Measurements from ENCODE around the gene ARL4D.

Gene ARL4D

DNA sequence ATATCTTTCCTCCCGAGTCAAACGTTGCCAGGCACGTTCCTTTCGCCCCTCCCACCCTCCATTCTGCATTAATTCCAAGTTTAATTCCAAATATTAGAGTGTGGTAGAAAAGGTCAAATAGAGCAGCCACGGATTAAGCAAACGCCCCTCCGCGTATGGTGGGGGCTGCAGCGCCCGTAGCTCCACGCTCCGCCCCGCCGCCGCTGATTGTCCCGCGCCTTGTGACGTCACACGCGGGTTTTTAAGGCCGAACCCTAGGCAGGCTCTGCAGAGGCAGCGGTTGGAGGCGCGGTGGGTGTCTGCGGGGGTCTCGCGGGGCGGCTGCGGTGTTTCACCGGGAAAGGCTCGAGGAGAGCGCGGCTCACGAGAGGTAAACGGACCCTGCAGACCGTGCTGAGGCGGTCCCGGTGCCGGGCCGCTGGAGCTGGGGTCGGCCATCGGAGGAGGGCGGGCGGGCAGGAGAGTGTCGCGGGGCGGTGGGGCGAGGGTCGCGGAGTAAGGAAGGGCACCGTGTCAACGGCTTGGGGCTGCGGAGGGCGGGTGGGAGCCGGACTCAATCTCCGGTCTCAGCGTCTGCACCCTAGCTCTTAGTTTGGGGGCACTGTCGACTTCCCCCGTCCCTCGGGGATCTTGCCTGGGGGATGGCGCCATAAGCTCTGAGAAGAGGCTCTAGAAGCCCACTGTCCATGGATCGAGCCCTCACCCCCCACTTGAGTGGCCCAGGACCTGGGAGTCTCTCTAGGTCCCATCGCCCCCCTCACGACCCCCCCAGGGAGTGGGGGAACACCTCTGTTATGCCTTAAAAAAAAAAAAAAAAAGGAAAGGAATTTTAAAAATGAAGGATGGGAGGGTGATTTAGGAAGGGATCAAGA lies at the start of gene ARL4D:
ARL4D (plus strand) TSS at position 270 of the 872 bp plus-strand sequence. CDS start 740 bp downstream, outside the sequence.
- no peaks in the 10 kb centered on the region for H3K4me1 ChIP-seq (ENCODE audit: control insufficient read depth, low read depth, low read length)
- no peaks in the 10 kb centered on the region for H3K27me3 ChIP-seq (ENCODE audit: control insufficient read depth, insufficient read depth, low read length)
- peak within 1 kb of the TSS; percentile 41 for H3K9ac ChIP-seq (ENCODE audit: low read length)
- no peak within 1 kb of the TSS for H3K27ac ChIP-seq (ENCODE audit: low read length)
- peak within 1 kb of the TSS; percentile 61 for H3K4me3 ChIP-seq (ENCODE audit: low read length)
- H3K9me3 ChIP-seq (ENCODE audit: control insufficient read depth, low read depth, low read length): no peaks in the 10 kb centered on the region
- no peaks in the 10 kb centered on the region for H3K36me3 ChIP-seq (ENCODE audit: control insufficient read depth, low read depth, low read length)

- H3K4me3 ChIP-seq (ENCODE audit: low read length): no peak overlapping the region
- H3K27me3 ChIP-seq (ENCODE audit: control insufficient read depth, insufficient read depth, low read length): no peaks in the 10 kb centered on the region
- no peaks in the 10 kb centered on the region for H3K36me3 ChIP-seq (ENCODE audit: control insufficient read depth, low read depth, low read length)
- H3K9ac ChIP-seq (ENCODE audit: low read length): no peak overlapping the region
- H3K4me1 ChIP-seq (ENCODE audit: control insufficient read depth, low read depth, low read length): peaks cover 7% of the 10 kb centered on the region
- H3K9me3 ChIP-seq (ENCODE audit: control insufficient read depth, low read depth, low read length): peaks cover 21% of the 10 kb centered on the region
- H3K27ac ChIP-seq (ENCODE audit: low read length): no peak overlapping the region
These were observed 49.7 kb upstream of the ARL4D start for GRCh38 chr17:43349142-43349541.

- H3K9ac ChIP-seq (ENCODE audit: low read length): no peak overlapping the region
- H3K27ac ChIP-seq (ENCODE audit: low read length): no peak overlapping the region
- H3K4me1 ChIP-seq (ENCODE audit: control insufficient read depth, low read depth, low read length): peaks cover 5% of the 10 kb centered on the region
- no peaks in the 10 kb centered on the region for H3K27me3 ChIP-seq (ENCODE audit: control insufficient read depth, insufficient read depth, low read length)
- no peak overlapping the region for H3K4me3 ChIP-seq (ENCODE audit: low read length)
- H3K36me3 ChIP-seq (ENCODE audit: control insufficient read depth, low read depth, low read length): no peaks in the 10 kb centered on the region
- peaks cover 21% of the 10 kb centered on the region for H3K9me3 ChIP-seq (ENCODE audit: control insufficient read depth, low read depth, low read length)
These were observed 47.9 kb upstream of the ARL4D start for GRCh38 chr17:43350888-43351361.

DNA sequence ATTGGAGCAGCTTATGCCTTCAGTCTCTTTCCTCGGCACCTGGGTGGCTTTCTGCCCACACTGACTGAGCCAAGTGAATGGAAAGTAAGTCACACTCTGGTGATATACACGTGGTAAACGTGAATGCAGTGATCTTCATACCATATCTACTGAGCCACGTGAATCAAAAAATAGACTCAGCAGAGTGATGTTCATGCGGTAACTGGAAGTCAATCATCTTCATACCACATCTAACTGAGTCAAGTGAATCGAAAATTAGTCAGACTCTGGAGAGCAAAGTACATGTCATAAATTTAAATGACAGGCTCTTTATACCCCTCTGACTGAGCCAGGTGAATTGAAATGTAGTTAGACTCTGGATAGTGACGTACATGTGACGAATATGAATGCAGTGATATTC lies 47.1 kb upstream of the ARL4D start:
- H3K27ac ChIP-seq (ENCODE audit: low read length): no peak overlapping the region
- no peak overlapping the region for H3K9ac ChIP-seq (ENCODE audit: low read length)
- peaks cover 21% of the 10 kb centered on the region for H3K9me3 ChIP-seq (ENCODE audit: control insufficient read depth, low read depth, low read length)

DNA sequence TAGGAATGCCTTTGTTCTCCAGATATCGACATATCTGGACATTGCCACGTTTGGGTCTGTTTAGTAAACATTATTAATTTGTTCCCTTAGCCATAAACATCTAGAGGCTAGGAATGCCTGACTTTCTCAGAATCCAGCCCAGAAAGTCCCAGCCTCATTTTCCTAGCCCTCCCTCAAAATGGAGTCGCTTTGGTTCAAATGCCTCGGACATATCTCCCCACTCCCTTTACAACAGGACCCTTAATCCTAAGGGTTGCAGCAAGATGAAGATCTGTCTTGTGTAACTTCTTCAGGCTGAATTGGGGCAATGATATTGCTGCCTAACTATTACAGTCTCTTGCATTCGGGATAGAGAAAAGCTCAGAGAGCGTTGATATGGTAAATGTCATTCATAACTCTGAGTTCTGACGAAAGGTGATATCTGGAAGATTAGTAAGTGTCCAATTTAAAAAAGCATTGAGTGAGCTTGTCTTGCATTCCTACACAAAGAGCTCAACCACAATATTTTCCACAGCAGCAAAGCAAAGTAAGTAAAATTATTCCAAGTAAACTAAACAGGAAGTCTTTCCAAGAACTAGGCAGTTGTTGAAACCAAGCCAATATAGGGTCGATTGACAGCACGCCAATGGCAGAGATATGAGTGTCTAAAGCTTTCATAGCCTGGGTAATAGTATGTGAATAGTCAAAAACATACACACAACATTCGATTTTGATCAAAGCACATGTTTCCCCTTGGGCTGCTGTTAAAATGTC lies 46.0 kb upstream of the ARL4D start:
- Histone ChIP-seq H3K9me3 (ENCODE audit: control insufficient read depth, low read depth, low read length) (peaks cover 18% of the 10 kb centered on the region), H3K36me3 (ENCODE audit: control insufficient read depth, low read depth, low read length) (no peaks in the 10 kb centered on the region), H3K4me3 (ENCODE audit: low read length) (no peak overlapping the region), H3K27ac (ENCODE audit: low read length) (no peak overlapping the region), H3K27me3 (ENCODE audit: control insufficient read depth, insufficient read depth, low read length) (no peaks in the 10 kb centered on the region), H3K4me1 (ENCODE audit: control insufficient read depth, low read depth, low read length) (peaks cover 5% of the 10 kb centered on the region), H3K9ac (ENCODE audit: low read length) (no peak overlapping the region)

More for the DNA sequence above, 47.1 kb upstream of the ARL4D start:
- H3K27me3 ChIP-seq (ENCODE audit: control insufficient read depth, insufficient read depth, low read length): no peaks in the 10 kb centered on the region
- no peaks in the 10 kb centered on the region for H3K36me3 ChIP-seq (ENCODE audit: control insufficient read depth, low read depth, low read length)
- peaks cover 5% of the 10 kb centered on the region for H3K4me1 ChIP-seq (ENCODE audit: control insufficient read depth, low read depth, low read length)
- no peak overlapping the region for H3K4me3 ChIP-seq (ENCODE audit: low read length)

GRCh38 chr17:43353393-43353792 lies 45.4 kb upstream of the ARL4D start:
- Histone ChIP-seq H3K27me3 (ENCODE audit: control insufficient read depth, insufficient read depth, low read length) (no peaks in the 10 kb centered on the region), H3K4me1 (ENCODE audit: control insufficient read depth, low read depth, low read length) (peaks cover 5% of the 10 kb centered on the region), H3K9me3 (ENCODE audit: control insufficient read depth, low read depth, low read length) (peaks cover 16% of the 10 kb centered on the region), H3K27ac (ENCODE audit: low read length) (no peak overlapping the region), H3K9ac (ENCODE audit: low read length) (no peak overlapping the region), H3K4me3 (ENCODE audit: low read length) (no peak overlapping the region), H3K36me3 (ENCODE audit: control insufficient read depth, low read depth, low read length) (no peaks in the 10 kb centered on the region)

DNA sequence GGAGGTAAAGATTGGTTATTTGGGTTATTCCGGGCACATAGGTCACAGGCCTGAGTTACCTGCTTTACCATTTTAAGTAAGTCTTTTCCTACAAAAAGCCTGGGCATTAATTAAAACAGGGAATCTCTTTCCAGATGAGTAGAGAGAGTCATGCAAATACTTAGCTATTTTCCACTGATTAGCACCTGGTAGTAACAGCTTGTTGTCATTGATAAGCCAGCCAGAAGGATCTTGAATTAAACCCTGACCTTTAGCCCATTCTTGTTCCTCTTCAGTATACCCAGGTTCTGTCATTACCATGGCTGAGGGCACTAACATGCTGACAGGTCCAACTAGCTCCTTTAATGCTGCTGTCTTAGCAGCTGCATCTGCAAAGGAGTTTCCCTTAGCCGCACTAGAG lies 44.4 kb upstream of the ARL4D start:
- Histone ChIP-seq H3K36me3 (ENCODE audit: control insufficient read depth, low read depth, low read length) (no peaks in the 10 kb centered on the region), H3K27me3 (ENCODE audit: control insufficient read depth, insufficient read depth, low read length) (no peaks in the 10 kb centered on the region), H3K4me3 (ENCODE audit: low read length) (no peak overlapping the region), H3K9ac (ENCODE audit: low read length) (no peak overlapping the region), H3K27ac (ENCODE audit: low read length) (no peak overlapping the region), H3K9me3 (ENCODE audit: control insufficient read depth, low read depth, low read length) (peaks cover 7% of the 10 kb centered on the region), H3K4me1 (ENCODE audit: control insufficient read depth, low read depth, low read length) (peaks cover 5% of the 10 kb centered on the region)

DNA sequence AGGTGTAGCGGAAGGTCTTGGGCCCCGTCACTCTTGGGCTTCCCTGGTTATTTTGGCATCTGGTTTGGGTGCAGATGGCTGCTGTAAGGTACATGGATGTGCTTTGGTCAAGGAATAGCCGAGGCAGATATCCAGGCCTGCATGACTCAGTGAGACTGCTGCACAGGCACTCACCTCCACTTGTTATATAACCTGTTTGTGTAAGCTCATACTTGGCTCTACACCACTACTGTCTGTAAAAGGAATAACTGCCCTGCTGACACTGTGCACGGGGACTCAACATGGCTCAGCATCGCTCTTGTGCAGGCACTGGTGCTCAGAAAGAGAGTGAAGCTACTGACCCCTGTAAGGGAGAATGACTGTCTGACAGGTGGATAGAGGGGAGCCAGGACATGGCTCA lies 42.3 kb upstream of the ARL4D start:
- Histone ChIP-seq H3K36me3 (ENCODE audit: control insufficient read depth, low read depth, low read length) (no peaks in the 10 kb centered on the region), H3K9ac (ENCODE audit: low read length) (no peak overlapping the region), H3K4me3 (ENCODE audit: low read length) (no peak overlapping the region), H3K9me3 (ENCODE audit: control insufficient read depth, low read depth, low read length) (no peaks in the 10 kb centered on the region), H3K27ac (ENCODE audit: low read length) (no peak overlapping the region), H3K4me1 (ENCODE audit: control insufficient read depth, low read depth, low read length) (peaks cover 5% of the 10 kb centered on the region), H3K27me3 (ENCODE audit: control insufficient read depth, insufficient read depth, low read length) (no peaks in the 10 kb centered on the region)

DNA sequence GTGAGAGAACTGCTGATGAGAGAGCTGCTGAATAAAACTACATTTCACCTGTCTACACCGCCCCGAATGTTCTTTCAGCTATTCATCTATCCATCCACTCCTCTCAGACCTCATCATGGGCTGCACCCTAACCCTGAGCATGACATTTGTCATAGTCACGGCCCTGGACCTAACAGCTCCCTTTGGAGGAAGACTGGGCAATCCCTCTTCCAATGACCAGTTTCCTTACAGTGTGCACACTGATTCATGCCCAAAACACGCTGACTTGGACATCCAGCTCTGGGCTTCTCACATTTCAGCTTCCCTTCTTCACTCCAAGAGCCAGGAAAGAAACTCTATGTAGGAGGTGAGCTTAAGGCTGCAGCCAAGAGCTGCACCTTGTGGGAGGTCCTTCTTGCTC lies 41.8 kb upstream of the ARL4D start:
- H3K9me3 ChIP-seq (ENCODE audit: control insufficient read depth, low read depth, low read length): no peaks in the 10 kb centered on the region
- H3K27ac ChIP-seq (ENCODE audit: low read length): no peak overlapping the region
- H3K27me3 ChIP-seq (ENCODE audit: control insufficient read depth, insufficient read depth, low read length): no peaks in the 10 kb centered on the region
- H3K36me3 ChIP-seq (ENCODE audit: control insufficient read depth, low read depth, low read length): no peaks in the 10 kb centered on the region
- no peak overlapping the region for H3K4me3 ChIP-seq (ENCODE audit: low read length)
- peaks cover 5% of the 10 kb centered on the region for H3K4me1 ChIP-seq (ENCODE audit: control insufficient read depth, low read depth, low read length)
- no peak overlapping the region for H3K9ac ChIP-seq (ENCODE audit: low read length)

DNA sequence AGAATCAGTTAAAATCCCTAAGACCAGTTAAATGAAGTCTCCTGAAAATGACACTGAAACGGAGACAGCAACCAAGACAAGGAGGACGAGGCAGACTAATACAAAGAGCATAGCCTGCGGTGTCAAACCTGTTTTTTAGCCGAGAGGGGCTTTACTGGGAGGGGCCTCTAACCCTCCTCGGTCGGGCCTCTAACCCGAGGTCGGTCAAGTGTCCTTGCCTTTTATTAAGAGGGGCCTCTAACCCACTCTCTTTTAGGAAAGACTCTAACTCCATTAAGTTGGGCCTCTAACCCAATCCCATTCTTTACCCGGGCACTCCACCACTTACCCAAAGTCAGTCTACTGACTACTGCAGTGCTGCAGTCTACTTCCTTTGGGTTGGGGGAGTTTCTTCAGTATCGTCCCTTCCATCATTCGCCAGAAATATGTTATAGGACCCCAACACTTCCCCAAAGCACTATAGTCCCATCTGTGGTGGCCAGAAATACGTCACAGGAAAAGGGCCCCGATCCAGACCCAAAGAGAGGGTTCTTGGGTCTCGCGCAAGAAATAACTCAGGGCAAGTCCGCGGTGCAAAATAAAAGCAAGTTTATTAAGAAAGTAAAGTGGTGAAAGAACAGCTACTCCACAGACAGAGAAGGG lies 39.2 kb upstream of the ARL4D start:
- H3K4me1 ChIP-seq (ENCODE audit: control insufficient read depth, low read depth, low read length): peaks cover 3% of the 10 kb centered on the region
- H3K9me3 ChIP-seq (ENCODE audit: control insufficient read depth, low read depth, low read length): no peaks in the 10 kb centered on the region
- H3K36me3 ChIP-seq (ENCODE audit: control insufficient read depth, low read depth, low read length): no peaks in the 10 kb centered on the region
- H3K27ac ChIP-seq (ENCODE audit: low read length): no peak overlapping the region
- peaks cover 5% of the 10 kb centered on the region for H3K27me3 ChIP-seq (ENCODE audit: control insufficient read depth, insufficient read depth, low read length)
- H3K4me3 ChIP-seq (ENCODE audit: low read length): peak overlapping the region; percentile 68
- no peak overlapping the region for H3K9ac ChIP-seq (ENCODE audit: low read length)

DNA sequence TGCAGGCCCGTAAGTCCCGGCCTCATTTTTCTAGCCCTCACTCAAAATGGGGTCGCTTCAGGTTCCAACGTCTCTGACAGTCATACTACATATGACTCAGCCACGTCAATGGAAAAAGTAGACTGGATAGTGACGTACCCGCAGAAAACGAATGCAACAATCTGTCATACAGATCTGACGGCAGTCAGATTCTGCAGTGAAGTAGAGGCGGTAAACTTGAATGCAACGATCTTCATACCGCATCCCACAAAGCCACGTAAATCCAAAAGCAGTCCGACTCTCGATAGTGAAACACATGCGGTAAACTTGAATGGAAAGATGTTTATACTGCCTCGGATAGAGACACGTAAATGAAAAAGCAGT lies 38.4 kb upstream of the ARL4D start:
- H3K27ac ChIP-seq (ENCODE audit: low read length): peak overlapping the region; percentile 69
- peaks cover 5% of the 10 kb centered on the region for H3K27me3 ChIP-seq (ENCODE audit: control insufficient read depth, insufficient read depth, low read length)
- H3K4me1 ChIP-seq (ENCODE audit: control insufficient read depth, low read depth, low read length): no peaks in the 10 kb centered on the region
- no peaks in the 10 kb centered on the region for H3K36me3 ChIP-seq (ENCODE audit: control insufficient read depth, low read depth, low read length)
- H3K4me3 ChIP-seq (ENCODE audit: low read length): peak overlapping the region; percentile 68
- H3K9me3 ChIP-seq (ENCODE audit: control insufficient read depth, low read depth, low read length): no peaks in the 10 kb centered on the region
- peak overlapping the region; percentile 49 for H3K9ac ChIP-seq (ENCODE audit: low read length)
